Choroid plexus epithelial cell (primary cell): ENCODE data around the gene OLA1.
A peak's percentile ranks its signal among the peaks of the same experiment; 100 is the strongest.

ENCODE experiments used
- DNase-seq: peaks from one replicate; pipeline ENCODE4 v3.0.0-alpha.2; 2010; ENCODE audit warnings: low read depth
- H3K4me3 ChIP-seq: 2 replicates; pipeline ENCODE4 v1.5.1; 2011; ENCODE audit warnings: low read depth, mild to moderate bottlenecking, control low read depth, low read length, moderate library complexity
- TF ChIP-seq, protein P1 (sequence below): conservative IDR thresholded peaks from 2 replicates; pipeline ENCODE4 v1.5.1; 2011; ENCODE audit warnings: low read depth, mild to moderate bottlenecking, control low read depth, inconsistent platforms, low read length, moderate library complexity

Gene OLA1

GRCh38 chr2:174198846-174199564 lies 49.3 kb downstream of the OLA1 start:
- peak; percentile 23 for DNase-seq
- TF ChIP-seq, protein P1, sequence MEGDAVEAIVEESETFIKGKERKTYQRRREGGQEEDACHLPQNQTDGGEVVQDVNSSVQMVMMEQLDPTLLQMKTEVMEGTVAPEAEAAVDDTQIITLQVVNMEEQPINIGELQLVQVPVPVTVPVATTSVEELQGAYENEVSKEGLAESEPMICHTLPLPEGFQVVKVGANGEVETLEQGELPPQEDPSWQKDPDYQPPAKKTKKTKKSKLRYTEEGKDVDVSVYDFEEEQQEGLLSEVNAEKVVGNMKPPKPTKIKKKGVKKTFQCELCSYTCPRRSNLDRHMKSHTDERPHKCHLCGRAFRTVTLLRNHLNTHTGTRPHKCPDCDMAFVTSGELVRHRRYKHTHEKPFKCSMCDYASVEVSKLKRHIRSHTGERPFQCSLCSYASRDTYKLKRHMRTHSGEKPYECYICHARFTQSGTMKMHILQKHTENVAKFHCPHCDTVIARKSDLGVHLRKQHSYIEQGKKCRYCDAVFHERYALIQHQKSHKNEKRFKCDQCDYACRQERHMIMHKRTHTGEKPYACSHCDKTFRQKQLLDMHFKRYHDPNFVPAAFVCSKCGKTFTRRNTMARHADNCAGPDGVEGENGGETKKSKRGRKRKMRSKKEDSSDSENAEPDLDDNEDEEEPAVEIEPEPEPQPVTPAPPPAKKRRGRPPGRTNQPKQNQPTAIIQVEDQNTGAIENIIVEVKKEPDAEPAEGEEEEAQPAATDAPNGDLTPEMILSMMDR = no peak
- H3K4me3 ChIP-seq = no peak overlapping the region

GRCh38 chr2:174195253-174195652 lies 53.1 kb downstream of the OLA1 start:
- TF ChIP-seq, protein P1 = no peak
- DNase-seq = peak; percentile 24
- no peak overlapping the region for H3K4me3 ChIP-seq

DNA sequence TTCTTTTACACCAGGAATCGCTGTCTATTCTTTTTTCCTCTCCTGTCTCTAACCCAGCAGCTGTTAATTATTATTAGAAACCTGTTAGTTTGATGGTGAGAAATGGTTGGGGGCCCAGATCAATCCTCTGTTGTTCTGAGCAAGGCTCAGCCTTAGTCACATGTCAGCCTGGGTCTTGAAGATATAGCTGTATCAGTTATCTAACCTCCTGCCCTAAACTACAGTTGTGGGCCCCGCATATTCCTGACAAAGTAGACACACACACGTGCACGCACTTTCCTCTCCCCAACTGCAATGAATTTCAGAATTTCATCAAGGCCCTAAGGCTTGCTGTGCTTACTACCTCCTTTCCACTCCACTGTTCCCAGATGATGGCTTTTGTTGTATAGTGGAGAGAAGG lies 54.6 kb downstream of the OLA1 start:
- DNase-seq = no peak
- no peak overlapping the region for H3K4me3 ChIP-seq
- TF ChIP-seq, protein P1 = no peak

DNA sequence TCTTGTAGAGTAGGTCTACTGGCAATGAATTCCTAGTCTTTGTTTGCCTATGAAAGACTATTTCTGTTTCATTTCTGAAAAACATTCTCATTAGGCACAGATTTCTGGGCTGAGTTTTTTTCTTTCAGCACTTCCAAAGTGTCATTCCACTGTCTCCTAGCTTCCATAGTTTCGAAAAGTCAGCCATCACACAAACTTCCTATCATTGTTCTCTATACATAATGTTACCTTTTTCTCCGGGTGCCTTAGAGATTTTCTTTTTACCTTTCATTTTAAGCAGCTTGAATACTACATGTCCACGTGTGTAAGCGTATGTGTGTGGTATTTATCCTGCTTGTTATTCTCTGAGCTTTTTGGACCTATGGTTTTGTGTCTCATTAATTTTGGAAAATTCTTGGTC lies 55.7 kb downstream of the OLA1 start:
- TF ChIP-seq, protein P1 = no peak
- DNase-seq = no peak
- H3K4me3 ChIP-seq = no peak overlapping the region

GRCh38 chr2:174191342-174192074 lies 56.8 kb downstream of the OLA1 start:
- no peak for DNase-seq
- H3K4me3 ChIP-seq = no peak overlapping the region
- TF ChIP-seq, protein P1 = no peak

- DNase-seq = no peak
- no peak overlapping the region for H3K4me3 ChIP-seq
- TF ChIP-seq, protein P1 = no peak
These were observed 63.4 kb downstream of the OLA1 start for GRCh38 chr2:174184915-174185314.
